Activated CD8-positive, alpha-beta memory T cell treated with anti-CD3 and anti-CD28 coated beads, Interleukin-2, amount 50 U/mL, for 4 hours (primary cell): ENCODE measurements around the gene ZNF506.
A peak's percentile ranks its signal among the peaks of the same experiment; 100 is the strongest.
"Not testable (repeated sequence)": the region's sequence is repeated elsewhere in the genome, so short reads cannot be mapped to it uniquely, and the experiment has no call there.

Experiments
- DNase-seq: peaks from one replicate; pipeline ENCODE4 v3.0.0-alpha.2; 2020

Gene ZNF506

DNA sequence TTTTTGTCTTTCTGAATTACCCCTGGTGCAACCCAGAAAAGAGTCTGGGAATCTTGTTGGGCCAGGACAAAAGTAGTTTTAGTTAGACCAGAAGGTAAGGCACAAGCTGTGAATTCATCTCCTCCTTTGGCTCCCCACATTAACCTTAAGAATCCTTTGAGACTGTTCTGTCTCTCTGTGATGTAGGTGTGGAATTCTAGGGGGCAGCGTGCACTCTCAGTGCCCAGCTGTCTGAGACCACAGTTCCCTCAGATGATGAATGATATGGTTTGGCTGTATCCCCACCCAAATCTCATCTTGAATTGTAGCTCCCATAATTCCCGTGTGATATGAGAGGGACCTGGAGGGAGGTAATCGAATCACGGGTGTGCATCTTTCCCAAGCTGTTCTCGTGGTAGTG, 43.9 kb downstream of the ZNF506 start:
- no peak for DNase-seq

DNA sequence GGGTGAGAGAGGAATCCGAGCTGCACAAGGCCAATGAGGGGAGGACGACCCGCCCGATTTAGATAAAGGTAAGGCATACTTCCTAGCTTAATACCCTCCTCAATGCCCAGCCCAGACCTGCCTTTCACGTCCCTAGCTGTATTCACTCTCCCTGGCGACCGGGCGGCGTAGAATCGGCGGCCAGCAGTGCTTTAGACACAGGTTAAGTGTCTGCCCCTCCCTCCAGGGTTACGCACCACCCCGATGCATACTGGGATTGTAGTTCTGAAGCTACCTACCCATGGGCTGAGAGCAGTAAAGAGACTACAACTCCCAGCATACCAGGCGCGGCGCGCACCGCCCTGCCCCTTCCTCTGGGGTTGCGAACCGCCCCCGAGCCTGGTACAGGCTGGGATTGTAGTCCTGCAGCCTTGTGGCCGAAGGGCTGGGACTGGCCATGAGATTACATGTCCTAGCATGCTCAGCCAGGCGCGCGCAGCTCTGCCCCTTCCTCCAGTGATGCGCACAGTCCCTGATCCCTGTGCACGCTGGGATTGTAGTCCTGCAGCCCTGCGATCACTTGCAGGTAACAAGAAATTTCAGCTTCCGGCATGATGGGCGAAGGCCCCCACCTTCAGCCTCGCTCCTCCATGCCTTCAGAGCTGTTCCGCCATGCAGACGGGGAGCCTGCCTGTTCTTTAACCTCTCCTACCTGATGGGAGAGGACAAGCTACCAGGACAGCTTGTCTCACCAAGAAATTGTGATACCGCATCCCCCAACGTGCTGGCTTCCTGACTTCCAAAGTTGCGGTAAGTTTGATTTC, 45.1 kb downstream of the ZNF506 start:
- peak; percentile 90 for DNase-seq

DNA sequence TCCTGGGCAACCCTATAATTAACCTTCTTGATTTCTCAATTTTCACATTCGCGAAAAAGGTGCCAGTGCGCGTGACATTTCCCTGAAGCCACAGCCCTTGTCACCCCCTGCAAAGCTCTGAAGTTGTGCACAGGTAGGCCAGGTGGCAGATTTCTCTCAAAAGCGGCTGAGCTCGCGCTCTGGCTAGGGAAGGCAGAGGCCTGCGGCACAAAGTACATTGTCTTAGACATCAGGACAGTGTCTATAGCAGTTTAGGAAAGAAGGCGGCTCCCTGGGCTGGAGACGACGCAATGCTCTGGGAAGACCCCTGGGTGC, 45.7 kb downstream of the ZNF506 start:
- no peak for DNase-seq

DNA sequence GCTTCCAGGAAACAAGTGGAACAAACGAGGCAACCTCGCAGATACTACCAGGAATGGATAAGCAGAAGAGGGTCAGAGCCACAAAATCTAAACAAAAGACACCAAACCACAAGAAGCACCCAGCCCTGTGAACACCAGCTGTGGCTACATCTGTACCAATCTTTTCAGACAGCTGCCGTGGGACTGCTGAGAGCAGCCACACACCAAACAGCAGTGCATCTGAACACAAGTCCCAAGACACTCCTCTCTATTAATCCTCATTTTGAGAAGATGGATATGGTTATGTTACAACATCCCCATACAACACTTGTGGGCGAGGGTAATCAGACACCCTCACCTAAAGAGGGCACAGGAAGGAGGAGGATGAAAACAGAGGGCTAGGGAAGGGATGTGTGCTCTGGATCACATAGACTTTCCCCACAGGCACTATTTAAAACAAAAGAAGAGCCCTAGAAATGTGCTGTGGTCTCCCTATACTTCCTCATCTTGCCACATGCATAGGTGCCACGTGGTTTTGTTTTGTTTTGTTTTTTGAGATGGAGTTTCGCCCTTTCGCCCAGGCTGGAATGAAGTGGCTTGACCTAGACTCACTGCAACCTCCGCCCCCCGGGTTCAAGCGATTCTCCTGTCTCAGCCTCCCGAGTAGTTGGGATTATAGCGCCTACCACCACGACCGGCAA, 47.1 kb downstream of the ZNF506 start:
- DNase-seq: no peak

DNA sequence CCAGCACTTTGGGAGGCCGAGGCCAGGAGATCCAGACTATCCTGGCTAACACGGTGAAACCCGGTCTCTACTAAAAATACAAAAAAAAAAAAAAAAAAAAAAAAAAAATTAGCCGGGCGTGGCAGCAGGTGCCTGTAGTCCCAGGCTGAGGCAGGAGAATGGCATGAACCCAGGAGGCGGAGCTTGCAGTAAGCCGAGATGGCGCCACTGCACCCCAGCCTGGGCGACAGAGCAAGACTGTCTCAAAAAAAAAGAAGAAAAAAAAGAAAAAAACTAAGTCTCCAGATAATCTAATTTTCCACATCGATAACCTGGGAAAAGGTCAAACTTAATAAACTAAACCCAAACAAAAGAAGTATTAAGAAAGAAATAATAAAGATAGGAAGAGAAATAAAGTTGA, 49.6 kb downstream of the ZNF506 start:
- not testable (repeated sequence) for DNase-seq

DNA sequence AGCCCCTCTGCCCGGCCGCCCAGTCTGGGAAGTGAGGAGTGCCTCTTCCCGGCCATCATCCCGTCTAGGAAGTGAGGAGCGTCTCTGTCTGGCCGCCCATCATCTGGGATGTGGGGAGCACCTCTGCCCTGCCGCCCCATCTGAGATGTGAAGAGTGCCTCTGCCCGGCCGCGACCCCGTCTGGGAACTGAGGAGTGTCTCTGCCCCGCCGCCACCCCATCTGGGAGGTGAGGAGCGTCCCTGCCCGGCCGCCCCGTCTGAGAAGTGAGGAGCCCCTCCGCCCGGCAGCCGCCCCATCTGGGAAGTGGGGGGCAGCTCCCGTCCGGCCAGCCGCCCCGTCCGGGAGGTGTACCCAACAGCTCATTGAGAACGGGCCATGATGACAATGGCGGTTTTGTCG, 51.6 kb downstream of the ZNF506 start:
- DNase-seq: not testable (repeated sequence)

DNA sequence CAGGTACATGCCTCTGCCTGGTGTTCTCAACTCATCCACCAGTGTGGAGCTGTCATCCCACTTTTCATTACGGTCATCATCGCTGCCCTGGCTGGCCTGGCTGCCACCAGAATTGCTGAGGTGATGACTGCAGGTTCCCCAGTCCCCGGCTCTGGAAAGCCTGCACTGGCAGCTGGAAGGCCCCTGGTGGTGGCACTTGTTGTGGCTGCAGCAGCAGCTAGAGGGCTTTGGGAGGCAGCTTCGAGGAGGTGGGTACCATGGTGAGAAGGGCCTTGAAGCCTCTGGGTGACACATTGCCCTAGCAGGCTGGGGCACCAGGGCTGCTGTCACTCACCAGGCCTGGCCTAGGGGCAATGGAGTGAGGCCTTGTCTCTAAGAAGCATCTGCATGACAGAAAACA, 63.4 kb downstream of the ZNF506 start:
- no peak for DNase-seq

DNA sequence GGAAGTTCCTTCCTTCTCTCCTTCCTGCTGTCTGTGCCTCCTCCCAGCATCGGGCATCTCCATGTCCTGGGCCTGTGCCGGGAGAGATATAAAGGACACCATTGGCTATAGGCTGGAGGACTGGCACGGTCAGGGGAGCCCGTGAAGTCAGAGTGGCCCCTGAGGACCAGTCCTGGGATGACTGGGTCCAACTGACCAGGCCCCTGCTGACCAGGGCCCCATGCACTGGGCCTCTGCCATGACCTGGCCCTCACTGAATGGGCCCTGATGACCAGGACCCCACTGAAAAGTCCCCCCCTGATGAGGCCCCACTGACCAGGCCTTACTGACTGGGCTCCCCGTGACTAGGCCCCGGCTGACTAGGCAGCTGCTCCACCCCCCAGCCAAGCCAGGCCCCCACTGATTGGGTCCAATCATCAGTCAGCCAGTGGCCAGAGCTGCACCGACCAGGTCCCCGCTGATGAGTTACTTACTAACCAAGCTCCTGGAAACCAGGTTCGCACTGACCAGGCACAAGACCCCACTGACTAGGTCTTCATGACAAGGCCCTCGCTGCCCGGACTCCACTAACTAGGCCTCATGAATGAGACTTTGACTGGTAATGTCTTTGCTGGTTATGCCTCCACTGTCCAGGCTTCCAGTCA, 68.7 kb downstream of the ZNF506 start:
- no peak for DNase-seq

DNA sequence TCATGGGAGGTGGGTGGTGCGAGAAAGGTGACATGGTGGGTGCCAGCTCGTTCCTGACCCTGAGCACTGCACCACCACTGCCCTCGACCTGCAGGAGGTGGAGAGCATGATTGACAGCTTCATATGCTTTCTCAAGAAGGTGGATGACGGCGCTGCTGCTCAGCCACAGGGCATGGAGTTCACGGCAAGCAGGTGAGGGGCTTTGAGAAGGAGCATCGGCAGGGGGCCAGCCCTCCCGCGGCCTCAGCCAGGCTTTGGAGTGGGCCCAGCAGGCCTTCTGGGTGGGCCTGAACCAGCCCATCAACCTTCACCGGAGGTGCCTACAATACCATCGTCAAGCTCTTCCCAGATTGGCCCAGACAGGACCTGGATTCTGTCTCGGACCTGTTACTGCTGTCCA, 69.7 kb downstream of the ZNF506 start:
- no peak for DNase-seq

DNA sequence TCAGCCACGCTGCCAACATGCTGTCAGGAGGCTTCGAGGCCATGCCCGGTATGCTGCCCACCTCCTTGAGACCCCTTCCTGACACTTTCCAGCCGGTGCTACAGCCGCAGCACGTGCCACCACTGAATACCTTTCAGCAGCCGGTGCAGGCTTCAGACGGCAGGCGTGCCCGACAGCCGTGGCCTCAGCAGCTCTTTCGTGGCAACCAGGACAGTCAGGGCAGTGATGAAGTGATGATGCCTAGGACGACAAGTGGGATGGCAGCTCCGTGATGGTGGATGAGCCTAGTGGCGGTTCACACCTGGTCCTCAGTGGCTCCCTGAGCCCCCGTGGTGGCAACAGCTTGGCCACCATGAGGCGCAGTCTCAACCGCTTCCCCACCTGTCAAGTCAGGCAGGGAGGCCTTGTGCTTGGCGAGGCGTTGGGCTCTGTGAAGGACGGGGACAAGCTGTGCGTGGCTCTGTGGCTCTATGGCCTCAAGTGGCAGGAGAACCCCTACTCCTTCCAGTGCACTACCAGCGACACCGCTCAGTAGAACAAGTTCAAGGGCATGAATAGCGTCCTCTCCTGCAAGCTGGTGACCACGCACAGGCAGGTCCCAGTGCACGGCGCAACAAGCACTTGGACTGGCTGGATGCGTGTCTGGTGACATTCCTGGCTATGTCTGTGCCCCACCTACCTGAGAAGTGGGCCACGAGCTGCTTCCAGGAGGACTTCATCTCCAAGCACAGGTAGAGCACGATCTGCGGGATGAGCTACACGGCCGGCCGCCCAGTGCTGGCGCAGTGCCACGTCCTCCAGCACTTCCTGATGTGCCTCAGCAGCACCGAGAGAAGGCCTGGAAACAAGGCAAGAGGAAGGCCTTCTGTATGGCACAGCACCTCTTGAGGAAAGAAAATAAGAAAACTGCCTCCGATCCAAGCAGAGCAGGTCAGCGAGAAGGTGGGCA, 70.4 kb downstream of the ZNF506 start:
- DNase-seq: no peak

DNA sequence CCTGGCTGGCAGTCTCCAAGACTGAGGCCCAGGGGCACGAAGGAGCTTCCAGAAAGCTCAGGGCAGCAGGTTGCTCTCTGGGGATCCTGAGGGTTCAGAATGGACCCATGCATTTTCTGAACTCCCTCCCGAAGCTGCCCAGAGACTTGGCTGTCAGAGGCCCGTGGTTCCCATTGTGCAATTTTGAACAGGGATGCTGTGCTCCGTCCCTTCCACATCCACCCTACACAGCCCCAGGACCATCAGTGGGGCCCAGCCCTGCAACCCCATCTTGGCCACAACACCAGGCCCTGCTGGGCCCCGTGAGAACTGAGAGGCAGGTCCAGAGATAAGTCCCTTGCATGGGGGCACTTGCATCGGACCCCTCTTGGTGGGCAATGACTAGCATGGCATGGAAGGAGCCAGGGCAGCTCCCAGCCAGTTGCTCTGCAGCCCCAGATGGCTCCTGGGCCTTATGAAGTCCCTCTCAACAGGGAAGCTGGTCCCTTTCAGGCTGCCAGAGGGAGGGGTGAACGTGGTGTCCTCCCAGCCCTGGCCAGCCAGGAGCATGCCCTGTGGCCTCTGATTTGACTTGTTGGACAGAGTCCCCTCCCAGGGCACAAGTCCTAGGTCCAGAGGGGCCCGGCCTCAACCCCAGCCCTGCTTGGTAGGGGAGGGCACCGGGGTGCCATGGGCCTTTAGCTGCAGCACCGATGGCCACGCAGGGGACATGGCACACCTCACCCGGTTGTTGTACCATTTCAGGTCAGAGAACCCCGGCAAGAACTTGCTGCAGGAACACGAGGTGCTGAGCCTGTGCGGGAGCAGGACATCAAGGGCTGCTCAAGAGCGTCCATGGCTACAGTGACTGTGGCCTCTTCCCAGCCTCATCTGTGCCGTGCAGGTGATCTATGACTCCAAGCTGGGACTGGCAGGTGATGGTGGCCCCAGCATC, 71.4 kb downstream of the ZNF506 start:
- no peak for DNase-seq

DNA sequence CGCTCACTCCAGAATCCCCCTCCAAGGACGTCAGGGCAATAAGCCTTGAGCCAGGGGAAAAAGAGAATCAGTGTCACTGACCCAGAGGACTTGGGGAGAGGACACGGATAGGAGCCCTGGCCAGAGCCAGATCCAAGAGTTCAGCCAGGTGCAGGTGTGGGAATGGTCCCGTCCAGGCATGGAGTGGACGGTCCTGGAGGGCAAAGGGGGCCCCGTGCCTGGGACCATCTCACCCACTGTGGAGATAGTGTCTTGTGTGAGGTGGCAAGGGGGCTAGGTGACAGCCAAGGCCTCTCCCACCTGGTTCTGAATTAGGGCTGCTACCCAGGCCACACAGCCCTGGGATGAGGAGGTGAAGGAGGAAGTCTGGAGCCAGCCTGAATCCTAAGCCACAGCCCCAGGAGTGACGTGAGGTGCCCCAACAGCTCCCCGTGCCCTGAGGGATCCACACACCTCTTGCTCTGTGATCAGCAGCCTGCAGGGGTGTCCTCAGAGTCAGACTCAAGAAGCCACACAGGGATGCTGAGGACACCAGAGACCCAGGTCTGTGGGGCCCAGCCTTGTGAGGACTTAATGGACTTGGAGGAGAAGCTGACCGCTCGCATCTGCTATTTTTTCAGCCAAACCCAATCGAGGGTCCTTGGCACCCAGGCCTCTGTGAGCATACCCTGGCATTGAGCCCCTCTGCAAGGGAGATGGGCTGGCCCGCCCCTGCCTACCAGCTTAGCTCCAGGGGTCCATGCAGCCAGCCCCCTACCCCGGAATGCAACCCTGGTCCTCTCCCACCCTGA, 72.2 kb downstream of the ZNF506 start:
- no peak for DNase-seq

DNA sequence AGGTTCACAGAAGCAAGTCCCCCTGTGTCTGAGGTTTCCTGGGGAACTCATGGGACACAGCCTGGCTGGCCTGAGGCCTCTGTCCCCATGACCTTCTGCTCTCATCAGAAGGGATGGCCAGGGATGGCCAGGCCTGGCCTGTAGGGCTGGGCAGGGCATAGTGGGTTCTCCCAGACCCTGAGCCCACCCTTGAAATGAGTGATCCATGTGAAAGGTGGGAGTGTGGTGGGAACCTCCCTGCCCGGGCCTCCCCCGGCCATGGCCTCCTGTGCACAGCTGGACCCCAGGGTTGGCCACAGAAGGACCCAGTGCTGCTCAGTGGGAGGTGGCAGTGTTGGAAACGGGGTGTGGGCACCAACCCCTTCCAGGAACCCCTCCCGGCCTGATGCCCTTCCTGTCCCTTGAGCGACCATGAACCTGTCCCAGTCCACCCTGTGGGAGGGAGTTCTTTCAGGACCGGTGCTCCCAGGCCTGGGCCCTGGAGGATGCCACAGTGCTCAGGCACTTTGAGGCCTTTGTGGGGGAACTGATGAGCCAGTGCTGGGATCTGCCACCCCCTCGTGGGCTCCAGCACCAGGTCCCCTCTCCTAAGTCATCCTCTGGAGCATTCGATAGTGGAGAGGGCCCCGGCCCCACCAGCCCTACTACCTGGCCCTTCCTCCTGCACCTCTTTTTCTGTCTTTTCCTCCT, 73.2 kb downstream of the ZNF506 start:
- no peak for DNase-seq

DNA sequence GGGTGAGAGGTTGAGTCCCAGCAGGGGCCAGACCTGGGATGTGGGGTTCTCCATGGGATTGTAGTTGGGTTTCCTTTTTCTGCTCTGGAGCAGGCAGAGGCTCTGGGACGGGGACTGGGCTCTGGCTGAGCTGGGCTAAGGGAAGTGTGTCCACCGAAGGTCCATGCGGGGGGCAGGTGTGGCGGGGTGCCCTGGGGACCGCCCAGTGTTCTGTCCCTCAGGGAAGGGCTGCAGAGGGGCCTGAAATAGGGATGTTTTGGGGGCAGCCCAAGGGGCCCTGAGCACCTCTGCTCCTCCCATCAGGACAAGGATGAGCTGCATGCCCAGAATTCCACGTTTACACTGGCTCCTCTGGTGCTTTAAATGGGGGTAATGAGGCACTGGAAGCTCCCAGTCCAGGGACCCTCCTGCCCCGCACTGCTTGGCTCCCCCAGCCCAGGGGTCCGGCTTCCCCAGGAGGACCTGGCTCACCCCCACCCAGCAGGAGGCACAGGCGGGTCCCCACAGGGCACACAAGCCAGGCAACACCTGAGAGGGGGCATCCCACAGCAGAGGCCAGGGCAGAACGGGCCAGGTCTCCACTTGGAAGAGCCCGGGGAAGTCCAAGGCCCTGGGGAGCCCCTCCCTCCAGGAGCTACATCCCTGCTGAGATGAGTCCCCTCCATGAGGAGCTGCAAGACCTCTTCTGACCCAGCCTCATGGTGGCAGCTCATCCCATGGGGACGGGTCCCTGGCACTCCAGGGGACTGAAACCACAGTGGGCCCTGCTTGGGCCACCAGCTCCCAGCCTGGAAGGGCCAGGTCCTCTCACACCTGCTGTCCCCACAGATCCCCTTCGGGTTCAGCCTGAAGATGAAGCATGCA, 74.0 kb downstream of the ZNF506 start:
- DNase-seq: no peak

DNA sequence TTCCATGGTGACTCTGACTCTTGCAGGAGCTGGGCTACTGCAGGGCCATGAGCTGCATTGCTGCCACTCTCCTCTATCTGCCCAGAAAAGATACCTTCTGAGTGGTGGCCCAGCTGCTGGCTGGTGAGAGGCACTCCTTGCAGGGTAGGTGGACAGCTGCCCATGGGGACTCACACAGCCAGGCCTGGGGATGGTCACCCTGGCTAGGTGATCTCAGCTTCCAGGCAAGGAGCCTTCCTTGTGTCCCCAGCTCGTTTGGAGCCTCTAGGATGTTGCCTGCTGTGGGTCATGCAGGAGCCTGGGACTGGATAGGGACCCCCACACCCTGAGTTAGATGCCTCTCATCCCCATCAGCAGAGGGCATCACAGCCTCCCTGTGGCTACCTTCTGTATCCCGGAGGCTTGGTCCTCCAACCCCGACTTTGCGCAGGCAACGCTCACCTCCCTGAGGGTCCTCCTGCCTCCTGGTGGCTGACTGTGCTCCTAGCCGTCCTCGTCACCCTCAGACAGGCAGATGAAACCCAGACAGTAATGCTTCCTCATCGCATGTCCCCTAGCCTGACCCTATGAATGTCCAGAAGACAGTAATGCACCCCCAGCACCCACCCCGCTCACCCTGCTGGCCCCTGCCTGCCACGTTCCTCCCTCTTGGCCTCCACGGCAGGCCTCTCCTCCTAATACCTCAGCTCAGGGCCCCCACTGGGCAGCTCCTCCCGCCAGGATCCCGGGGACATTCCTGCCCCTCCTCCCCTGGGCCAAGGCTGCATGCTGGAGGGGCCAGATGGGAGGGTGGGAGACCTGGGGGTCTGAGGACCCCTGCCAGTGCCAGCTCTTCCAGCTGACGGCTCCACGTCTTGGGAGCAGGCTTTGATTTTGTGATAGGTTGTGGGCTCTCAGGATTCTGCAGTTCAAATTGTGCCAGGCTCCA, 75.0 kb downstream of the ZNF506 start:
- DNase-seq: no peak

DNA sequence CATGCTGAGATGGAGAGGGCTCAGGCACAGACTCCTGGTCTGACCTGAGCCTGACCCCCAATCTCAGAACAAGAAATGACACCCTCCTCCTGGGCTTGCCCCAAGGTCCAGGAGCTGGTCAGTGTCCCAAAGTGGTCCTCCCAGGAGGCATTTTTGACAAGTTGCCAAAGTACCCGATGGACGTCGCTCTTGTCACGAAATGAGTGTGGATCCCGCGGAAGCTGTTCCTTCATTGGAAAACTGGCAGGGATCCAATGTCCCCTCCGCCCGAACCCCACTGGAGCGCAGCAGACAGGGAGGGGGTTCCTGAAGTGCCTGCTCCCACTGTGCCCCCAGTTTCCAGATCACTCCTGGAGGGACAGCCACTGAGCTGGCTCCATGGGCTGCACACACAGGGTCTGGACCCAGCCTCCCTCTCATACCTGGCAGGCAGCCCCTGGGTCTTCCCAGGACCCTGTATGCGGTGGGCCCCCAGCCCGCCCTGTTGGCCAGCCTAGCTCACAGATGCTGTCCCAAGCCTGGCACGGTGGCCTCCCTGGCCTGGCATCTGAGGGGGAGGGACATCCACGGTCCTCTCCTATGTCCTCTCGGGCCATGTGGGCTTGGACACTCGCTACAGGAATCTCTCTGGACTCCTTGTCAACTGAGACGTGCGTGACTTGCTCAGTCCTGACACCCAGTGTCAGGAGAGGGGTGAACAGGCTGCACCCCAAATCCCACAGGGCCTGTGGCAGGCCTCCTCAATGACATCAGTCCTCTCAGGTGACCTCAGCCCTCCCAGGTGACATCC, 75.9 kb downstream of the ZNF506 start:
- DNase-seq: no peak

DNA sequence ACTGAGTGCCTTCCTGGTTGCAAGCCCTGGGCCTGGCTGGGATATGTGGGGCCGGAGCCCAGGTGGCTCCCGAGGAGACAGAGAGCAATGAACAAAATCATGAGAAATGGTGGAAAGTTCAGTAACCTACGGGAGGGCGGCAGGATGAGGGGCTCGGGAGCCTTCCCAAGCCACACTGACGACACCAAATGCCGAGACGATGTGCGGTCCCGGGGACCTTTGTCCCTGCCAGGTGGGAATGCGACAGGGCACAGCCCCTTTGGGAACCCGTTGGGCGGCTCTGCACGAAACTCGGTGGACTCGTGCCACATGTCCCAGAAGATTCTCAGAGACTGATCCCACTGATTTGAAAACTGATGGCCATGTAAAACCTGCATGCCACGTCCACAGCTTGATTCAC, 76.9 kb downstream of the ZNF506 start:
- no peak for DNase-seq
